ENCODE data around the gene HSPA9.

HSPA9 gene

GRCh38 chr5:138542956-138543729 is 32.1 kb downstream of the HSPA9 start, which contains the start of gene ETF1:
Gene ETF1, minus strand, starts transcription at chr5:138543236. Its CDS starts 318 bp downstream, at chr5:138542918.
- TF ChIP-seq CTCF (conservative IDR thresholded peaks at IDR 0.05; ENCODE audit: control insufficient read depth, insufficient read depth, low read depth, low read length), result no peak
- H3K4me3 ChIP-seq (ENCODE audit: control insufficient read depth, low read depth, low read length), result peak within 1 kb of the TSS; percentile 95
- peak; percentile 99 for DNase-seq (ENCODE audit: low read depth)

- no peak for TF ChIP-seq CTCF (conservative IDR thresholded peaks at IDR 0.05; ENCODE audit: control insufficient read depth, insufficient read depth, low read depth, low read length)
- H3K4me3 ChIP-seq (ENCODE audit: control insufficient read depth, low read depth, low read length), result peak overlapping the region; percentile 93
- no peak for DNase-seq (ENCODE audit: low read depth)
Observed at GRCh38 chr5:138542180-138542955, 32.8 kb downstream of the HSPA9 start.

GRCh38 chr5:138541511-138542179 is 33.6 kb downstream of the HSPA9 start:
- peak overlapping the region; percentile 93 for H3K4me3 ChIP-seq (ENCODE audit: control insufficient read depth, low read depth, low read length)
- DNase-seq (ENCODE audit: low read depth), result no peak
- no peak for TF ChIP-seq CTCF (conservative IDR thresholded peaks at IDR 0.05; ENCODE audit: control insufficient read depth, insufficient read depth, low read depth, low read length)

GRCh38 chr5:138539791-138540190 is 35.4 kb downstream of the HSPA9 start:
- TF ChIP-seq CTCF (conservative IDR thresholded peaks at IDR 0.05; ENCODE audit: control insufficient read depth, insufficient read depth, low read depth, low read length), result no peak
- no peak for DNase-seq (ENCODE audit: low read depth)
- H3K4me3 ChIP-seq (ENCODE audit: control insufficient read depth, low read depth, low read length), result no peak overlapping the region

GRCh38 chr5:138538943-138539627 is 36.1 kb downstream of the HSPA9 start:
- no peak overlapping the region for H3K4me3 ChIP-seq (ENCODE audit: control insufficient read depth, low read depth, low read length)
- no peak for DNase-seq (ENCODE audit: low read depth)
- TF ChIP-seq CTCF (conservative IDR thresholded peaks at IDR 0.05; ENCODE audit: control insufficient read depth, insufficient read depth, low read depth, low read length), result no peak

GRCh38 chr5:138536665-138537315 is 38.4 kb downstream of the HSPA9 start:
- TF ChIP-seq CTCF (conservative IDR thresholded peaks at IDR 0.05; ENCODE audit: control insufficient read depth, insufficient read depth, low read depth, low read length), result peak; percentile 49
- DNase-seq (ENCODE audit: low read depth), result peak; percentile 33
- no peak overlapping the region for H3K4me3 ChIP-seq (ENCODE audit: control insufficient read depth, low read depth, low read length)

All from fibroblast of mammary gland (primary cell).